Panc1 (cell line): ENCODE results near the gene MAPK8. TPM values are rescaled to one million over a fixed set of nuclear protein-coding genes. Genes with fewer than 3 reads are reported as not detected.

Source experiments
- ATAC-seq: fragments of 200-7000 bp; cut with Tn5 transposase; 2 replicates; pipeline ENCODE4 v1.9.1; 2020; ENCODE audit warnings: mild to moderate bottlenecking, moderate library complexity
- BruUV-seq: library from RNA; stranded (reverse); fragments of 400-500 nt; replicated peaks from 2 replicates; lab custom pipeline; 2021; lab: Mats Ljungman, UMichigan
- CTCF ChIA-PET: fragments of 300-600 bp; sonication (Branson Sonifier 250); formaldehyde crosslinking; loops from one replicate; lab custom pipeline; 2022; ENCODE audit warnings: antibody characterized with exemption; lab: Charles Lee
- POLR2A ChIA-PET: fragments of 300-600 bp; sonication (Branson Sonifier 250); formaldehyde crosslinking; loops from one replicate; lab custom pipeline; 2022; ENCODE audit warnings: antibody characterized with exemption; lab: Charles Lee
- DNase-seq: peaks from one replicate; pipeline ENCODE4 v3.0.0-alpha.2; 2010; ENCODE audit warnings: low read depth, low spot score
- H3K27ac ChIP-seq: 2 replicates; pipeline ENCODE4 v1.5.1; 2011; ENCODE audit warnings: mild to moderate bottlenecking, low read length, inconsistent platforms
- H3K27me3 ChIP-seq: fragments of 200-500 bp; sonication (Bioruptor generic); 2 replicates; pipeline ENCODE4 v1.6.0; 2014; ENCODE audit warnings: low read length, inconsistent platforms; ENCODE audit not compliant: control insufficient read depth, insufficient read depth
- H3K36me3 ChIP-seq: fragments of 200-500 bp; sonication (Bioruptor generic); 2 replicates; pipeline ENCODE4 v1.5.1; 2014; ENCODE audit warnings: inconsistent platforms, mild to moderate bottlenecking, low read length, moderate library complexity; ENCODE audit not compliant: control insufficient read depth, insufficient read depth
- H3K4me1 ChIP-seq: 2 replicates; pipeline ENCODE4 v1.5.1; 2011; ENCODE audit warnings: inconsistent platforms, mild to moderate bottlenecking, low read length, moderate library complexity; ENCODE audit not compliant: control insufficient read depth, insufficient read depth
- H3K4me3 ChIP-seq, 2 experiments: 2 replicates each; pipeline ENCODE4 v1.5.1; 2011 to 2012; ENCODE audit warnings: low read depth in 2 of 2, low read length in 2 of 2, mild to moderate bottlenecking in 2 of 2, inconsistent platforms in 1 of 2, moderate library complexity in 1 of 2
- H3K9me3 ChIP-seq: fragments of 200-500 bp; sonication (Bioruptor generic); 2 replicates; pipeline ENCODE4 v1.5.1; 2014; ENCODE audit warnings: low read depth, mild to moderate bottlenecking, inconsistent platforms, low read length, moderate library complexity; ENCODE audit not compliant: control insufficient read depth, insufficient read depth
- CTCF ChIP-seq: fragments of 450-650 bp; IDR thresholded peaks from 2 replicates; pipeline ENCODE4 v1.5.1; 2017; ENCODE audit warnings: mild to moderate bottlenecking
- POLR2AphosphoS5 ChIP-seq: IDR thresholded peaks from 2 replicates; pipeline ENCODE4 v1.6.1; 2012; ENCODE audit warnings: mild to moderate bottlenecking, low read depth, low read length, moderate library complexity
- REST ChIP-seq, 2 experiments: IDR thresholded peaks; 2 replicates each; pipeline ENCODE4 v1.6.1; 2011 to 2012; ENCODE audit warnings: low read depth in 2 of 2, control low read depth in 1 of 2, low read length in 1 of 2, mild to moderate bottlenecking in 1 of 2, moderate library complexity in 1 of 2; ENCODE audit not compliant: insufficient read depth in 1 of 2
- SIN3A ChIP-seq: IDR thresholded peaks from 2 replicates; pipeline ENCODE4 v1.6.1; 2012; ENCODE audit warnings: low read depth, mild to moderate bottlenecking, low read length, moderate library complexity, borderline replicate concordance; ENCODE audit not compliant: insufficient read depth
- TCF7L2 ChIP-seq: IDR thresholded peaks from 2 replicates; pipeline ENCODE4 v1.6.1; 2011; ENCODE audit warnings: mild to moderate bottlenecking, low read depth, low read length, inconsistent platforms
- in situ Hi-C: cut with HindIII; loops from 2 replicates; pipeline ENCODE4 v1.10.0; 2016; ENCODE audit warnings: low sequenced_read_pairs, low pct_unique_long_range_greater_than_20kb
- intact Hi-C: fragments of 100-400 bp; cut with micrococcal nuclease; formaldehyde crosslinking; loops from one replicate; pipeline ENCODE4 v1.10.0; 2022; ENCODE audit not compliant: unreplicated experiment
- total RNA-seq: library from RNA; stranded (reverse); gene quantifications from one replicate; pipeline ENCODE4 v1.2.1, GENCODE V29; 2021; ENCODE audit not compliant: unreplicated experiment

Gene MAPK8
- total RNA-seq, 1 experiment from 2014 or later = 66.6 TPM

- intact Hi-C loops = no loop called here
- ChIA-PET CTCF (no interaction called here), POLR2A (no interaction called here)
- in situ Hi-C loops = no loop called here
- no peak overlapping the region for H3K4me3 ChIP-seq
- no TSS peak for BruUV-seq
- no peaks in the 10 kb centered on the region; the same call in 1 of the 2 replicates for H3K9me3 ChIP-seq
- H3K27me3 ChIP-seq = no peaks in the 10 kb centered on the region
- TF ChIP-seq POLR2AphosphoS5 (no peak), REST (IDR thresholded peaks at IDR 0.05; ENCODE audit: insufficient read depth in 1 of 2, low read depth in 2 of 2, low read length in 1 of 2) (no peak), SIN3A (no peak), CTCF (no peak), TCF7L2 (no peak)
- DNase-seq (no peak), ATAC-seq (no peak)
- no peaks in the 10 kb centered on the region for H3K36me3 ChIP-seq
- H3K4me1 ChIP-seq = peaks cover 3% of the 10 kb centered on the region; the same call in 1 of the 2 replicates
- no peak overlapping the region for H3K27ac ChIP-seq
Measured at GRCh38 chr10:48343106-48343505, 36.6 kb downstream of the MAPK8 start.

GRCh38 chr10:48343921-48344598 is 37.6 kb downstream of the MAPK8 start:
- H3K4me1 ChIP-seq = peaks cover 3% of the 10 kb centered on the region; the same call in 1 of the 2 replicates
- no TSS peak for BruUV-seq
- no peaks in the 10 kb centered on the region; the same call in 1 of the 2 replicates for H3K9me3 ChIP-seq
- DNase-seq (no peak), ATAC-seq (no peak)
- intact Hi-C loops = no loop called here
- no peak overlapping the region for H3K27ac ChIP-seq
- ChIA-PET POLR2A (no interaction called here), CTCF (no interaction called here)
- H3K36me3 ChIP-seq = no peaks in the 10 kb centered on the region
- in situ Hi-C loops = no loop called here
- TF ChIP-seq TCF7L2 (no peak), SIN3A (no peak), POLR2AphosphoS5 (no peak), CTCF (no peak), REST (IDR thresholded peaks at IDR 0.05; ENCODE audit: insufficient read depth in 1 of 2, low read depth in 2 of 2, low read length in 1 of 2) (no peak)
- no peaks in the 10 kb centered on the region for H3K27me3 ChIP-seq
- no peak overlapping the region for H3K4me3 ChIP-seq
